Effector memory CD4-positive, alpha-beta T cell (primary cell): ENCODE measurements around the gene LMAN1L.

Experiments used
- DNase-seq, 3 donors: peaks; one replicate each; pipeline ENCODE4 v3.0.0-alpha.2; 2020
- H3K27ac ChIP-seq: 2 replicates; pipeline ENCODE4 v1.7.0; 2013; ENCODE audit warnings: mild to moderate bottlenecking, low read length, moderate library complexity; ENCODE audit not compliant: insufficient read depth, poor library complexity, severe bottlenecking
- H3K27me3 ChIP-seq: replicated peaks from 2 replicates; pipeline ENCODE4 v1.7.0; 2013; ENCODE audit warnings: mild to moderate bottlenecking, low read length; ENCODE audit not compliant: insufficient read depth, control insufficient read depth, poor library complexity, severe bottlenecking
- H3K36me3 ChIP-seq: 2 replicates; pipeline ENCODE4 v1.7.0; 2013; ENCODE audit warnings: mild to moderate bottlenecking, low read length, moderate library complexity; ENCODE audit not compliant: control insufficient read depth, insufficient read depth
- H3K4me1 ChIP-seq: 2 replicates; pipeline ENCODE4 v1.7.0; 2013; ENCODE audit warnings: low read length, mild to moderate bottlenecking; ENCODE audit not compliant: control insufficient read depth, insufficient read depth, poor library complexity, severe bottlenecking
- H3K4me3 ChIP-seq: 2 replicates; pipeline ENCODE4 v1.7.0; 2013; ENCODE audit warnings: low read length, low read depth, mild to moderate bottlenecking; ENCODE audit not compliant: insufficient read depth, poor library complexity, severe bottlenecking
- H3K9me3 ChIP-seq: 2 replicates; pipeline ENCODE4 v1.7.0; 2013; ENCODE audit warnings: mild to moderate bottlenecking, low read length, moderate library complexity; ENCODE audit not compliant: control insufficient read depth

LMAN1L gene

DNA sequence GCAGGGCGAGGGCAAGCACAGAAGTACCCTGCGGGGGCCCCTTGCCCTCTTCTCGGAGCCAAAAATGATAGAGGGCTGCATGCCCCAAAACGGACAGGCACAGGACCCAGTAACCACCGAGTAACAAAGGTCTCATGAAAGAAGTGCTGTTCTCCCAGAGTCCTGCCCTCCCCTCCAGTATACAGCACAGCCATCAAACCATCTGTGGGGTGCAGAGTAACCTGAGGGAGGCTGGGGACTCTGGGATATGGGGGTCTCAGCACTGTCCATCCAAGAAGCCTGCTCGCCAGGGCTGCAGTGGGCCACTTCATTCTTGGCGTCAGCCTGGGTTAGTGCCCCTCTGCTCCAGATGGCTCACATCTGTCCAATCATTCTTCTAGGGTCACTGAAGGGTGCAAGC lies 24.2 kb downstream of the LMAN1L start:
- peaks cover 47% of the 10 kb centered on the region for H3K36me3 ChIP-seq
- DNase-seq, result no peak
- H3K27me3 ChIP-seq, result no peaks in the 10 kb centered on the region
- H3K4me1 ChIP-seq, result peaks cover 3% of the 10 kb centered on the region
- no peak overlapping the region for H3K4me3 ChIP-seq
- no peak overlapping the region for H3K27ac ChIP-seq
- no peaks in the 10 kb centered on the region for H3K9me3 ChIP-seq

DNA sequence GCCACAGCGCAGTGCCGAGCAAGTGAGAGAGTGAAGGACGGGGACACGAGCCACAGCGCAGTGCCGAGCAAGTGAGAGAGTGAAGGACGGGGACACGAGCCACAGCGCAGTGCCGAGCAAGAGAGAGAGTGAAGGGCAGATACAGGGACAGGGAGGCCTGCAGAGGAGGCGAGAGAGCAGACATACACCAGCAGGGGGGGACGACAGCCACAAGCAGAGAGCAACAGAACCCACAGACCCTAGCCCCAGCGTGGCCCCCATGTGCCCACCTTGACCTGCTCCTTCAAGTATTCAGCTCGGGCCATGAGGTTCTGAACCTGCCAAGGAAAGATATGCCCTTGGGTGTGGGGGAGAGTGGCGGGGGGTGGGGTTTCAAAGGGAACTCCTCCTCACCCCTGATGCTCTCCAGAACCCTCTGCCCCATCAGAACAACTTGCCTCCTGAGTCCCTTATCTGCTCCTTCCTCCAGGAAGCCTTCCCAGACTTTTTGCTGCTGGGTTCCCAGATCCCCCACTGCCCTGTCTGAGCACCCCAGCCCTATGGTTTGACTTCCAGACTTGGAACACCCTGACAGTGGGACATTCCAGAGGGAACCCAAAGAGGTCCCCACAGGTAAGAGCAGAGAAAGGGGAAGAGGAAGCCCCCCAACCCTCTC lies 25.0 kb downstream of the LMAN1L start:
- no peak overlapping the region for H3K4me3 ChIP-seq
- H3K27ac ChIP-seq, result no peak overlapping the region
- peaks cover 47% of the 10 kb centered on the region for H3K36me3 ChIP-seq
- DNase-seq, result no peak
- no peaks in the 10 kb centered on the region for H3K9me3 ChIP-seq
- no peaks in the 10 kb centered on the region for H3K27me3 ChIP-seq
- H3K4me1 ChIP-seq, result peaks cover 11% of the 10 kb centered on the region

DNA sequence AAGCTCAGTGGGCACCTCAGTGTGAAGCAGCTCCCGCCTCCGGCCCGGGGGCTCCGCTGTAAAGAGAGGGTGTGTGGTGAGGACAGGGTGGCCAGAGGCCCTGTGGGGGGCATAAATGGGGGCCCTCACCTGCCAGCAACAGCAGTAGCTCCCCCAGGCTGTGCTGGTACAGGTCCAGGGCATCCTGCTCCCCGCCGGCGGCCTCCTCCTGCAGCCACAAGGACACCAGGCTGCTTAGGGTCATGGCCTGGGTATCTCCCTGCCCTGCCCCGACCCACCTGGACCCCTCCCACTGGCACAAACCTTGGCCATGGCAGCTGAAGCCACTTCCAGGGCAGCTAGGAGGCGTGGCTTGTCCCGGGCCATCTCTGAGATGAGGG lies 25.5 kb downstream of the LMAN1L start:
- Histone ChIP-seq H3K27me3 (no peaks in the 10 kb centered on the region), H3K9me3 (no peaks in the 10 kb centered on the region), H3K4me3 (no peak overlapping the region), H3K36me3 (peaks cover 47% of the 10 kb centered on the region), H3K4me1 (peaks cover 11% of the 10 kb centered on the region), H3K27ac (no peak overlapping the region)
- DNase-seq, result no peak

DNA sequence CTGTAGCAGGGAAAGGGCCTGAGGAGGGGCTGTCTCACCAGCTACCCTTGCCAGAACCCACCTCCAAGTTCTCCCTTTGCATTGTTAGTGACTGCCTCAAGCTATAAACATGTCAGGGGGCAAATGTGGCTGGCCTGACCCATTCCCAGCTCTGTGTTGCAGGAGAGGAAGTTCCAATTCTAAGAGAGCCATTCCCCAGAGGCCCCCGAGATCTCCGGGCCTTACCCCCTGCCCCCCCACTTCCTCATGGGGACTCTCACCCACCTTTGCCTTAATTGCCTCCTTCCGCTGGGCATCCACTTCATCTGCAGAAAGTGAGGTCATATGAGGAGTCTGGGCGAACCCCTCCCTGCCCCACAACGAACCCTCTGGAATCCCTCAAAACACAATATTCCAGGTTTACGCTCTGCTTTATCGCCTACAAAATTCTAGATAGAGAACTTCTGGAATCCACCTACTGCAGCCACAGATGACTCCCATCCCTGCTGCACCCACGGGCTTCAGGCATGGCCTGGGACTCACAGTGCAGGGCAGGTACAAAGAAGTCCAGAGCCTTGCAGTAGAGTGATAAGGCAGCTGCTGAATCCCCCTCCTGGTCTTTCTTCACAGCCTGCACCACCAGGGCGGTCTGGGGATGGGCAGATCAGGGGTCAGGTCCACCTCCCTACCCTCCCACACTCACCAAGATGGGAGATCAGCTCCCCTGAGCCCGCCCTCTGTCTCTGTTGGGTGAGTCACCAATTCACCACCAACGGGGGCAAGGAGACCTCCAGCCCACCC lies 26.3 kb downstream of the LMAN1L start:
- H3K27me3 ChIP-seq, result no peaks in the 10 kb centered on the region
- H3K9me3 ChIP-seq, result no peaks in the 10 kb centered on the region
- no peak overlapping the region for H3K4me3 ChIP-seq
- no peak overlapping the region for H3K27ac ChIP-seq
- peaks cover 47% of the 10 kb centered on the region for H3K36me3 ChIP-seq
- no peak for DNase-seq
- peaks cover 19% of the 10 kb centered on the region for H3K4me1 ChIP-seq

DNA sequence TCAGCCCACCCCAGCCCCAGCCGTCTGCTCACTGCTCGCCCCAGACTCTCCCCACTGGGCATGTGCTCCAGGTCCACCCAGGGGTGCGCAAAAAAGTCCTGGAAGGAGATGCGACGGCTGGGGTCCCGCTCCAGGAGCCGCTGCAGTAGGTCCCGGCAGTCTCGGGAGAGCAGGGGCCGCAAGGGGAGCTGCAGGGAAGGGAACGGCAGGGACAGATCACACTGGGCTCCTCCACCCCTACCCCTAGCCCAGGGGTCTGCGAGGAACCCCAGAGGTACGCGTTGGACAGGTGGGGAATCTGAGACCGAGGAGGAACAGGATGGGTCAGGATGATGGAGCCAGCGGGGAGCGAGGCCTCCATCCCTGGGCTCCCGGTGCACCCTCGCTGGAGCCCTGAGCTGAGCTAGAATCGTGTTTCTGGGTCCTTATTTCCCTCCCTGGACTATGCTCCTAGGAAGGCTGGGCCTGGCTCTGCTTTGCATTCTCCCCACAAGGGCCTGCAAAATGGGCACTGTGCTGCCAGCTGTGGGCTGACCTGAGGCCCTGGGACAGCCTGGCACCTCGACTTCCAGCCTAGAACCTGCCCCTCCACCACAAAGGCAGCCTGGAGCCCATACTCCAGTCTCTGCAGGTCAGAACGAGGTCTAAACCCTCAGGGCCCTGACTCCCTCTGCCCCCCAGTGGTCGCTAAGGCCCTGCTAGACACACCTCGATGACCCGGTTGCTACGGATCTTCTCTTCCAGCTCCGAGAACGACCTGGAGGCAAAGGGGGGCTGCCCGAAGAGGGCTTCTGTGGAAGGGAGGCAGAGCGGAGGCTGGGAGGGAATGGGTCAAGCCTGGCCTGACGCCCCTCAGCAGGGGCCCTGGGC lies 27.1 kb downstream of the LMAN1L start:
- H3K4me3 ChIP-seq, result no peak overlapping the region
- DNase-seq, result no peak
- H3K9me3 ChIP-seq, result no peaks in the 10 kb centered on the region
- peaks cover 47% of the 10 kb centered on the region for H3K36me3 ChIP-seq
- no peaks in the 10 kb centered on the region for H3K27me3 ChIP-seq
- peaks cover 27% of the 10 kb centered on the region for H3K4me1 ChIP-seq
- no peak overlapping the region for H3K27ac ChIP-seq

DNA sequence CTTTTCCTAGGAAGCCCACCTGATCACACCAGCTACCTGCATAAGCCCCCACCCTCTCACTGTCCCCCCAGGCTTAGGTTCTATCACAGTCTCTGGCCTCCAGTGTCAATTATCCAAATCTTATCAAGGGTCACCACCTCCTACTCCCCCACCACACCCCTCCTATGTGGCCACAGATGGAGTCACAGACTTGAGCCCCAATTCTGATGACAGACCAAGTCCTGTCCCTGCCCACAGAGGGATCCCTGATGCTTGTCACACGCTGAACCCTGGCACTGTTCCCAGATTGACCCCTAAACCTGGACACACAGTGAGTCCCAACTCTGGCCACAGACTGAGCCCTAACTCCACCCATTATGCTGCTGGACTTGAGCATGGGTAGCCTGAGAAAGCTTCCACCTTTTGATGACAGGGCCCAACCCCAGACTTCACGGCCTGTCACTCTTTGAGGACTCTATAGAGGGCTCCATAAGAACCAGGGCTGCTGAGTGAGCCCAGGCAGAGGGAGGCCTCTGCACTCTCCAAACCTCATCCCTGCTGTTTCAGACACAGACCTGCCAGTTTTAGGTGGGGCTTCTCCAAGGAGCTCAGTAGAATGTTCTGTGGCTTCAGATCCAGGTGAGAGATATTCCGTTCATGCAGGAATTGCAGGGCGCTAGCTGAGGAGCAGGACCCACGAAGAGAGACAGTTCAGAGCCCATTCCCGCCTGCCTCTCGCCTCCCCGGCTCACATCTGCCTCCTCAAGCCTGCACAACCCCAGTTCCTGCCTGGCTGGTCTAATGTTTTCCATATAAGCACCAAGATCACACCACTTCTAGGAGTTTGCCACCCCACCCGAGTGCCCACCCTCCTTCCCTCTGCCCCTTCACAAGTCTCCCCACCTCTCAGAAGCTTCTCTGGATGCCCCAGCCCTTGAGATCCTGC lies 28.5 kb downstream of the LMAN1L start:
- Histone ChIP-seq H3K27me3 (no peaks in the 10 kb centered on the region), H3K4me1 (peaks cover 38% of the 10 kb centered on the region), H3K4me3 (no peak overlapping the region), H3K27ac (no peak overlapping the region), H3K9me3 (no peaks in the 10 kb centered on the region), H3K36me3 (peaks cover 43% of the 10 kb centered on the region)
- DNase-seq, result no peak

DNA sequence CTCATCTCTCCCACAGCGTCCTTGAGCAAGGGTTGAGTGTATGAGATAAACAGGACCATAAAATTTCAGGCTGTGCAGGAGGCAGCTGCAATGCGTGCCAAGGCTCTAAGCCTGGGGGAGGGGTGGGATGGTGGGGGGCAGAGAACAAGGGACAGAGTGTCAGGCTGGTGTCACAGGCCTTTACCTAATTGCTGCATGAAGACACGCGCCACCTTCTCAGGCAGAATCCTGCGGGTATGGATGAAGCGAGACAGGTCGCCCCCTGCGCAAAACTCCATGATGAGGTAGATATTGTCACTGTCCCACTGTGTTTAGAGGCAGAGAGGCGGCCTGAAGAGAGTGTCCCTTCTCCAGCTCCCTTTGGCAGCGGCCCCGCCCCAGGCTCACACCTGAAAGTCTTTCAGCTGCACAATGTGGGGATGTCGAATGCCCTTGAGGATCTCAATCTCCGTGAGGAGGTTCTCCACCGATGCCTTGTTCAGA lies 29.3 kb downstream of the LMAN1L start:
- H3K27me3 ChIP-seq, result no peaks in the 10 kb centered on the region
- DNase-seq, result no peak
- H3K9me3 ChIP-seq, result no peaks in the 10 kb centered on the region
- H3K4me1 ChIP-seq, result peaks cover 38% of the 10 kb centered on the region
- H3K4me3 ChIP-seq, result peak overlapping the region; percentile 88
- H3K27ac ChIP-seq, result no peak overlapping the region
- peaks cover 38% of the 10 kb centered on the region for H3K36me3 ChIP-seq

DNA sequence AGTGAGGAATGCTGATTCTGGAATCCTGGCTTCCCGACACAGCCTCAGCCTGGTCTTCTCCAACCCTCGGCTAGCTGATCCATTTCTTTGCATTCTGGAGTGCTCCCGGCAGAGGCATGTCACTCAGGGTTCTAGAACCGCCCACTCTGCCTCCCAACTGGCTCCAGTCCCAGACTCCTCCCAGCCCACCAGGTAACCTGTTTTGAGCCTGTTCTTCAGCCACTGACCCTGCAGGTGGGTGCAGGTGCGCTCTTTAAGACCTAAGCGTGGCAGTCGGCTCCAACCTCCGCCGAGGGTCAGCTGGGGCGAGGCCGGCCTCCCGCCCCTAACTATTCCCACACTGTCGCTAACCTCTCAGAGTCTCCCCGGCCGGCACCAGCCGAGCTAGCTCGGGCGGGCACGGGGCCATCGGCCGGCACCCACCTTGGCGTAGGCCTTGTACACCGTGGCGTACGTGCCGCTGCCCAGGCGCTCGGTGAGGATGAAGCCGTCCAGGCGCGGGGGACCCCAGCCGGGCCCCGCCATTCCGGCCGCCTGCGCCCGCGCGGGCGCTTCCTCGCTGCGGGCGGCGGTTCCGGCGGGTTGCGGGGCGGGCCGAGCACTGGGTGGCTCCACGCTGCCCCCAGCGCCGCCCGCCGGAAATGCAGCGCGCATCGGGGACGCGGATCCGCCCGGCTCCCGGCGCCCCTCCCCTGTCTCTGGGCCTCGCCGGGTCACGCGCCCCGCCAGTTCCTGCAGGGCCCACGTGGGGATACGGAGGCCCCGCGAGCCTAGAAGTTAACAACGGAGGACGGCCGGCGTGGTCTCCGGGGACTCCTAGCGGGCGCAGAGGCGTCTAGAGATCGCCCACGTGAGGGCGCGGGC lies 30.2 kb downstream of the LMAN1L start, which contains the start of gene ULK3:
ULK3 (minus strand) TSS at position 576 of the 864 bp plus-strand sequence; CDS start at position 525, 51 bp downstream.
- peak within 1 kb of the TSS; percentile 73 for H3K27ac ChIP-seq
- DNase-seq, result peak; percentile 87 to 89 (median 87)
- H3K4me1 ChIP-seq, result peaks cover 38% of the 10 kb centered on the region
- H3K36me3 ChIP-seq, result peaks cover 36% of the 10 kb centered on the region
- H3K9me3 ChIP-seq, result no peaks in the 10 kb centered on the region
- H3K4me3 ChIP-seq, result peak within 1 kb of the TSS; percentile 88
- H3K27me3 ChIP-seq, result no peaks in the 10 kb centered on the region
